Astrocyte (in vitro differentiated cells and primary cell): ENCODE data around the gene KRTAP5-6. TPM values are rescaled to one million over a fixed set of nuclear protein-coding genes. Genes with fewer than 3 reads are reported as not detected.

Experiments used
- DNase-seq: peaks from one replicate; pipeline ENCODE4 v3.0.0-alpha.2; 2010; ENCODE audit warnings: low read depth
- FAIRE-seq: peaks from 2 replicates; lab custom pipeline; 2011; peaks lifted over from hg19 to GRCh38; lab: Jason Lieb, UNC
- H2AFZ ChIP-seq: 2 replicates; pipeline ENCODE4 v1.6.0; 2012; ENCODE audit warnings: low read depth, low read length, inconsistent platforms
- H3K27ac ChIP-seq: 2 replicates; pipeline ENCODE4 v1.5.1; 2011; ENCODE audit warnings: low read depth, low read length, inconsistent platforms
- H3K27me3 ChIP-seq: 2 replicates; pipeline ENCODE4 v1.6.0; 2011; ENCODE audit warnings: low read length, inconsistent platforms; ENCODE audit not compliant: insufficient read depth
- H3K36me3 ChIP-seq: 2 replicates; pipeline ENCODE4 v1.5.1; 2011; ENCODE audit warnings: low read length, inconsistent platforms; ENCODE audit not compliant: insufficient read depth
- H3K4me1 ChIP-seq: 2 replicates; pipeline ENCODE4 v1.5.1; 2011; ENCODE audit warnings: low read length, inconsistent platforms; ENCODE audit not compliant: insufficient read depth
- H3K4me2 ChIP-seq: 2 replicates; pipeline ENCODE4 v1.6.0; 2012; ENCODE audit warnings: low read length, inconsistent platforms
- H3K4me3 ChIP-seq: 2 replicates; pipeline ENCODE4 v1.5.1; 2011; ENCODE audit warnings: low read depth, mild to moderate bottlenecking, low read length, inconsistent platforms; ENCODE audit not compliant: insufficient read depth
- H3K79me2 ChIP-seq: 2 replicates; pipeline ENCODE4 v1.6.0; 2012; ENCODE audit warnings: mild to moderate bottlenecking, low read length, inconsistent platforms; ENCODE audit not compliant: insufficient read depth
- H3K9ac ChIP-seq: 2 replicates; pipeline ENCODE4 v1.6.0; 2012; ENCODE audit warnings: mild to moderate bottlenecking, low read length, inconsistent platforms
- H3K9me3 ChIP-seq: 2 replicates; pipeline ENCODE4 v1.5.1; 2012; ENCODE audit warnings: low read depth, mild to moderate bottlenecking, low read length, inconsistent platforms; ENCODE audit not compliant: insufficient read depth
- H4K20me1 ChIP-seq: 2 replicates; pipeline ENCODE4 v1.6.0; 2012; ENCODE audit warnings: low read length, inconsistent platforms; ENCODE audit not compliant: insufficient read depth
- H3K27ac Mint-ChIP-seq: one replicate; pipeline ENCODE4 v1.8.0; 2021; ENCODE audit warnings: mild to moderate bottlenecking, mixed read lengths; ENCODE audit not compliant: unreplicated experiment
- H3K27me3 Mint-ChIP-seq: one replicate; pipeline ENCODE4 v1.8.0; 2021; ENCODE audit warnings: low read depth, mixed read lengths; ENCODE audit not compliant: unreplicated experiment
- H3K36me3 Mint-ChIP-seq: one replicate; pipeline ENCODE4 v1.8.0; 2021; ENCODE audit warnings: low read depth, mixed read lengths; ENCODE audit not compliant: unreplicated experiment
- H3K4me1 Mint-ChIP-seq: one replicate; pipeline ENCODE4 v1.8.0; 2021; ENCODE audit warnings: low read depth, mixed read lengths; ENCODE audit not compliant: unreplicated experiment
- H3K4me3 Mint-ChIP-seq: one replicate; pipeline ENCODE4 v1.8.0; 2021; ENCODE audit warnings: mild to moderate bottlenecking, moderate library complexity, mixed read lengths; ENCODE audit not compliant: unreplicated experiment
- H3K9me3 Mint-ChIP-seq: one replicate; pipeline ENCODE4 v1.8.0; 2021; ENCODE audit warnings: mild to moderate bottlenecking, mixed read lengths; ENCODE audit not compliant: unreplicated experiment
- CTCF ChIP-seq: IDR thresholded peaks from 2 replicates; pipeline ENCODE4 v1.5.1; 2011; ENCODE audit warnings: low read depth, mild to moderate bottlenecking, inconsistent platforms, low read length, moderate library complexity; ENCODE audit not compliant: insufficient read depth
- EZH2 ChIP-seq: IDR thresholded peaks from 2 replicates; pipeline ENCODE4 v1.6.1; 2012; ENCODE audit warnings: mild to moderate bottlenecking, low read length, inconsistent platforms; ENCODE audit not compliant: insufficient read depth
- total RNA-seq: library from RNA; stranded (reverse); gene quantifications from 2 replicates; pipeline ENCODE4 v1.2.1, GENCODE V29; 2021

Gene KRTAP5-6
- total RNA-seq, 1 donor from 2014 or later = not detected

GRCh38 chr11:1653541-1654387, 43.2 kb upstream of the KRTAP5-6 start:
- no peaks in the 10 kb centered on the region for H4K20me1 ChIP-seq
- Mint-ChIP-seq H3K27ac (no peak overlapping the region), H3K36me3 (no peaks in the 10 kb centered on the region), H3K27me3 (peaks cover 61% of the 10 kb centered on the region), H3K9me3 (no peaks in the 10 kb centered on the region), H3K4me3 (no peak overlapping the region), H3K4me1 (no peaks in the 10 kb centered on the region)
- peaks cover 10% of the 10 kb centered on the region for H3K27me3 ChIP-seq
- H3K4me1 ChIP-seq = no peaks in the 10 kb centered on the region
- no peaks in the 10 kb centered on the region for H3K79me2 ChIP-seq
- no peak overlapping the region for H3K9ac ChIP-seq
- no peak overlapping the region for H3K4me3 ChIP-seq
- H2AFZ ChIP-seq = no peak overlapping the region
- TF ChIP-seq CTCF = no peak
- FAIRE-seq = no peak
- no peak overlapping the region for H3K27ac ChIP-seq
- H3K9me3 ChIP-seq = no peaks in the 10 kb centered on the region
- H3K4me2 ChIP-seq = no peak overlapping the region
- no peak for DNase-seq
- no peaks in the 10 kb centered on the region for H3K36me3 ChIP-seq

DNA sequence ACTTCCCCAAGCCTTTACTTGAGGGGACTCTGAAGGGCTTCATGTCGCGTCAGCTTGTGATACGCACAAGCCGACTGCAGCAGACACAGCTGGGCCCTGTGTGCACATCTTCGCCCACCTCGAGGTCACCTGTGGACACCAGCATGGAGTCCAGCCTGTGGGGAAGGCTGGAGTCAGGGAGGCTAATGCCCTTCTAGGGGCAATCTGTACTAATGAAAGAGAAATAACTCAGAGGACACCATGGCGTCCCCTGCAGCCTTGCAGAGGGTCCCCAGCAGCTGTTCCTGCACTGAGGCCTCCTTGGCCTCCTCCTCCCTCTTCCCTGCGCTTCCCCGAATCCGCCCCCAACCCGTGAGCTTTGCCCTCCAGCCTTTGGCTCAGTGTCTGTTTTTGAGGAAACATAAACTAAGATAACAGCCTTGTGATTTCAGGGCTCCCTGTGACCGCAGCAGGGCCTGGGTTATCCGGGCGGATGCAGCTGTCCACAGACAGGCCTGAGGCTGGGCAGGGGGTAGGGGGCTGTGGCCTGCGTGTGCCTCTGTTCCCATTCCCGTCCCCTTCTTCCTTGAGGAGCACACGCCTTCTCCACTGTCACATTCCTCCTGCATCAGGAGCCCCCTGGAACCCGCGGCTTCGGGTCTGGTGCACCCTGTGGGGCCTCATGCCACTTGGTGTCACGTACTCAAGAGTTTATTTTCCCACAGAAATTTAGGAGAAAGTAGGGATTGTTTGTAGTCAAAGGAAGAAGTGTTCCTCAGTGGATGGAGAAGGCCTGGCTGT, 42.4 kb upstream of the KRTAP5-6 start:
- FAIRE-seq (no peak), DNase-seq (no peak)
- Mint-ChIP-seq H3K27ac (no peak overlapping the region), H3K36me3 (peaks cover under 1% of the 10 kb centered on the region), H3K4me3 (no peak overlapping the region), H3K9me3 (no peaks in the 10 kb centered on the region), H3K27me3 (peaks cover 63% of the 10 kb centered on the region), H3K4me1 (no peaks in the 10 kb centered on the region)
- Histone ChIP-seq H3K79me2 (no peaks in the 10 kb centered on the region), H3K9ac (no peak overlapping the region), H3K27me3 (peaks cover 11% of the 10 kb centered on the region), H2AFZ (no peak overlapping the region), H3K4me3 (no peak overlapping the region), H3K36me3 (no peaks in the 10 kb centered on the region), H3K4me1 (no peaks in the 10 kb centered on the region), H3K27ac (no peak overlapping the region), H3K9me3 (no peaks in the 10 kb centered on the region), H4K20me1 (no peaks in the 10 kb centered on the region), H3K4me2 (no peak overlapping the region)
- TF ChIP-seq CTCF (no peak), EZH2 (no peak)
